ENCODE results near the gene IGFBP3.

DNA sequence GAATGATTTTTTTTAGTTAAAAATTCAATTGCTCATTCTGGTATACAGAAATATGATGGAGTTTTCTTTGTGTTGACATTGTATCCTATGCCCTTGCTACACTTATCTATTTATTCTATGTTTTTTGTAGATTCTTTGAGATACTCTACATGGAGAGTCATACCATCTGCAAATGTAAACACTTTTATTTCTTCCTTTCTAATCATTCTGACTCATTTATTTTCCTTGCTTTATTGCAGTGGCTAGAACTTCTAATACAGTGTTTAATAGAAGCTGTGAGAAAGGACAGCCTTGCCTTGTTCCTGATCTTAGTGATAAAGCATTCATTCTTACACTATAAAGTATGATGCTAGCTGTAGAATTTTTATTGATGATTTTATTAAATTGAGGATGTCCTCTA is 9.9 kb upstream of the IGFBP3 start:
- no peak for TF ChIP-seq EZH2 (IDR thresholded peaks at IDR 0.05; ENCODE audit: borderline replicate concordance, low read depth, low read length, severe bottlenecking)
- TF ChIP-seq, protein P1, sequence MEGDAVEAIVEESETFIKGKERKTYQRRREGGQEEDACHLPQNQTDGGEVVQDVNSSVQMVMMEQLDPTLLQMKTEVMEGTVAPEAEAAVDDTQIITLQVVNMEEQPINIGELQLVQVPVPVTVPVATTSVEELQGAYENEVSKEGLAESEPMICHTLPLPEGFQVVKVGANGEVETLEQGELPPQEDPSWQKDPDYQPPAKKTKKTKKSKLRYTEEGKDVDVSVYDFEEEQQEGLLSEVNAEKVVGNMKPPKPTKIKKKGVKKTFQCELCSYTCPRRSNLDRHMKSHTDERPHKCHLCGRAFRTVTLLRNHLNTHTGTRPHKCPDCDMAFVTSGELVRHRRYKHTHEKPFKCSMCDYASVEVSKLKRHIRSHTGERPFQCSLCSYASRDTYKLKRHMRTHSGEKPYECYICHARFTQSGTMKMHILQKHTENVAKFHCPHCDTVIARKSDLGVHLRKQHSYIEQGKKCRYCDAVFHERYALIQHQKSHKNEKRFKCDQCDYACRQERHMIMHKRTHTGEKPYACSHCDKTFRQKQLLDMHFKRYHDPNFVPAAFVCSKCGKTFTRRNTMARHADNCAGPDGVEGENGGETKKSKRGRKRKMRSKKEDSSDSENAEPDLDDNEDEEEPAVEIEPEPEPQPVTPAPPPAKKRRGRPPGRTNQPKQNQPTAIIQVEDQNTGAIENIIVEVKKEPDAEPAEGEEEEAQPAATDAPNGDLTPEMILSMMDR (IDR thresholded peaks at IDR 0.05; ENCODE audit: borderline replicate concordance, extremely low read depth, low read length, poor library complexity, severe bottlenecking) = no peak
